SK-N-SH (cell line): ENCODE data around the gene HEBP1. TPM values are rescaled to one million over a fixed set of nuclear protein-coding genes. Genes with fewer than 3 reads are reported as not detected.

Experiments used
- CTCF ChIA-PET: fragments of 300-600, 350-600 bp; formaldehyde crosslinking; extraction: SDS; loops from one replicate; lab custom pipeline; 2021; lab: Yijun Ruan, JAX
- POLR2A ChIA-PET: fragments of 350-600 bp; sonication (Branson Sonifier 250); formaldehyde crosslinking; extraction: SDS; loops from one replicate; lab custom pipeline; 2020; ENCODE audit warnings: antibody characterized with exemption, inconsistent platforms; lab: Yijun Ruan, JAX
- DNase-seq: peaks from one replicate; pipeline ENCODE4 v3.0.0; 2012
- H2AFZ ChIP-seq: fragments of 200-600 bp; sonication (generic); 2 replicates; pipeline ENCODE4 v1.8.1; 2016; ENCODE audit warnings: antibody characterized with exemption, mild to moderate bottlenecking, low read depth
- H3F3A ChIP-seq: fragments of 200-600 bp; sonication (generic); replicated peaks from 2 replicates; pipeline ENCODE3; 2016; ENCODE audit warnings: antibody characterized with exemption, mild to moderate bottlenecking; ENCODE audit not compliant: insufficient read depth
- H3K27ac ChIP-seq, 2 experiments: fragments of 200-500 bp in 1 of 2; fragments of 200-600 bp in 1 of 2; sonication (Bioruptor generic) in 1 of 2; sonication (generic), shearing (Covaris generic) in 1 of 2; 2 replicates each; pipeline versions ENCODE4 v1.5.1 to v1.6.1; 2014 to 2016; ENCODE audit warnings: low read depth in 2 of 2, inconsistent platforms in 1 of 2, low read length in 1 of 2, mild to moderate bottlenecking in 1 of 2, mixed read lengths in 1 of 2
- H3K27me3 ChIP-seq: fragments of 200-600 bp; sonication (generic), shearing (Covaris generic); 2 replicates; pipeline ENCODE4 v1.6.1; 2016; ENCODE audit warnings: mixed run types; ENCODE audit not compliant: insufficient read depth
- H3K36me3 ChIP-seq, 2 experiments: fragments of 200-500 bp in 1 of 2; fragments of 200-600 bp in 1 of 2; sonication (Bioruptor generic) in 1 of 2; sonication (generic) in 1 of 2; replicated peaks in 1 of 2; 2 replicates each; pipeline versions ENCODE3 to v1.5.1; 2014 to 2016; ENCODE audit warnings: low read length in 1 of 2, mild to moderate bottlenecking in 1 of 2; ENCODE audit not compliant: insufficient read depth in 2 of 2, control insufficient read depth in 1 of 2
- H3K4me1 ChIP-seq, 2 experiments: fragments of 200-500 bp in 1 of 2; fragments of 200-600 bp in 1 of 2; sonication (Bioruptor generic) in 1 of 2; sonication (generic), shearing (Covaris generic) in 1 of 2; 2 replicates each; pipeline versions ENCODE4 v1.5.1 to v1.6.1; 2014 to 2016; ENCODE audit warnings: low read depth in 1 of 2, low read length in 1 of 2, mixed run types in 1 of 2; ENCODE audit not compliant: insufficient read depth in 2 of 2, control insufficient read depth in 1 of 2
- H3K4me2 ChIP-seq: fragments of 200-600 bp; sonication (generic), shearing (Covaris generic); 2 replicates; pipeline ENCODE4 v1.6.1; 2017; ENCODE audit warnings: mixed run types
- H3K4me3 ChIP-seq, 2 experiments: fragments of 200-500 bp in 1 of 2; fragments of 200-600 bp in 1 of 2; sonication (Bioruptor generic) in 1 of 2; sonication (generic), shearing (Covaris generic) in 1 of 2; 2 replicates each; pipeline versions ENCODE4 v1.5.1 to v1.8.1; 2014 to 2016; ENCODE audit warnings: low read depth in 2 of 2, inconsistent platforms in 1 of 2, low read length in 1 of 2, mild to moderate bottlenecking in 1 of 2, mixed read lengths in 1 of 2, moderate library complexity in 1 of 2
- H3K79me2 ChIP-seq: fragments of 200-600 bp; sonication (generic); 2 replicates; pipeline ENCODE4 v1.8.1; 2017; ENCODE audit warnings: mild to moderate bottlenecking; ENCODE audit not compliant: insufficient read depth
- H3K9ac ChIP-seq: fragments of 200-600 bp; sonication (generic); 2 replicates; pipeline ENCODE4 v1.6.1; 2017; ENCODE audit warnings: mixed run types
- H3K9me2 ChIP-seq: fragments of 200-600 bp; sonication (generic); 2 replicates; pipeline ENCODE4 v1.6.1; 2017; ENCODE audit warnings: mixed run types
- H3K9me3 ChIP-seq: fragments of 200-600 bp; sonication (generic); 2 replicates; pipeline ENCODE4 v1.6.1; 2017; ENCODE audit warnings: mixed run types, mild to moderate bottlenecking, moderate library complexity
- H4K20me1 ChIP-seq: fragments of 200-600 bp; sonication (generic); 2 replicates; pipeline ENCODE4 v1.6.1; 2017; ENCODE audit warnings: mild to moderate bottlenecking, mixed run types; ENCODE audit not compliant: insufficient read depth
- ELF1 ChIP-seq: IDR thresholded peaks from 2 replicates; pipeline ENCODE4 v1.4.0; 2012
- EP300 ChIP-seq, 2 experiments: IDR thresholded peaks; 2 replicates each; pipeline versions ENCODE4 v1.4.0 to v1.6.1; 2012; ENCODE audit warnings: borderline replicate concordance in 1 of 2, low read depth in 1 of 2, low read length in 1 of 2
- EZH2phosphoT487 ChIP-seq: fragments of 200-600 bp; sonication (generic); IDR thresholded peaks from 2 replicates; pipeline ENCODE4 v1.6.1; 2017; ENCODE audit warnings: low read depth, mixed run types, mild to moderate bottlenecking, antibody characterized with exemption, moderate library complexity, borderline replicate concordance
- FOSL2 ChIP-seq: IDR thresholded peaks from 2 replicates; pipeline ENCODE4 v1.4.0; 2012; ENCODE audit warnings: low read depth, mild to moderate bottlenecking, moderate library complexity, borderline replicate concordance
- FOXJ3 ChIP-seq: sonication (generic); formaldehyde crosslinking; IDR thresholded peaks from 2 replicates; pipeline ENCODE4 v1.5.1; 2020; ENCODE audit warnings: mild to moderate bottlenecking, missing genetic modification reagents
- FOXM1 ChIP-seq: IDR thresholded peaks from 2 replicates; pipeline ENCODE4 v1.4.0; 2012; ENCODE audit warnings: low read depth, mild to moderate bottlenecking
- JUND ChIP-seq: IDR thresholded peaks from 2 replicates; pipeline ENCODE4 v1.4.0; 2012
- MEF2A ChIP-seq: IDR thresholded peaks from 2 replicates; pipeline ENCODE4 v1.4.0; 2012; ENCODE audit warnings: low read depth, borderline replicate concordance
- POLR2AphosphoS5 ChIP-seq: IDR thresholded peaks from 2 replicates; pipeline ENCODE4 v1.6.1; 2012; ENCODE audit warnings: low read depth, low read length
- RCOR1 ChIP-seq: fragments of 150-350 bp; IDR thresholded peaks from 2 replicates; pipeline ENCODE4 v1.6.1; 2017; ENCODE audit warnings: antibody characterized with exemption, low read length
- RXRA ChIP-seq: IDR thresholded peaks from 2 replicates; pipeline ENCODE4 v1.4.0; 2012; ENCODE audit warnings: low read depth, mild to moderate bottlenecking, borderline replicate concordance
- TAF1 ChIP-seq: IDR thresholded peaks from 2 replicates; pipeline ENCODE4 v1.6.1; 2012; ENCODE audit warnings: low read depth, mild to moderate bottlenecking, low read length, moderate library complexity, borderline replicate concordance
- TEAD4 ChIP-seq: IDR thresholded peaks from 2 replicates; pipeline ENCODE4 v1.4.0; 2012; ENCODE audit warnings: mild to moderate bottlenecking, borderline replicate concordance; ENCODE audit not compliant: insufficient read depth
- USF2 ChIP-seq: fragments of 150-350 bp; IDR thresholded peaks from 2 replicates; pipeline ENCODE4 v1.6.1; 2017; ENCODE audit warnings: antibody characterized with exemption, low read length, low read depth, borderline replicate concordance
- WGBS: methylation state at CpG from one replicate; pipeline ENCODE4 v1.1.6; 2017; ENCODE audit warnings: low lambda C conversion rate; 5-methylcytosine and 5-hydroxymethylcytosine counted together
- polyA plus RNA-seq, 3 experiments: library from polyadenylated mRNA; depleted of rRNA; stranded (reverse); fragments of >200 nt; gene quantifications; 2 replicates each; pipeline ENCODE4 v1.2.3, GENCODE V29; 2012
- TF ChIP-seq, protein P1 (sequence below): IDR thresholded peaks from 2 replicates; pipeline ENCODE4 v1.4.0; 2012; ENCODE audit warnings: low read depth, borderline replicate concordance
- TF ChIP-seq, protein P2 (sequence below): IDR thresholded peaks from 2 replicates; pipeline ENCODE4 v1.4.0; 2012; ENCODE audit warnings: low read depth
- TF ChIP-seq, protein P3 (sequence below): IDR thresholded peaks from 2 replicates; pipeline ENCODE4 v1.6.1; 2012; ENCODE audit warnings: mild to moderate bottlenecking, low read depth, low read length, moderate library complexity

HEBP1 gene
- polyA plus RNA-seq, 1 of the 3 experiments (the other 2 are of a cell fraction): 17.9 TPM

- TF ChIP-seq, protein P1, sequence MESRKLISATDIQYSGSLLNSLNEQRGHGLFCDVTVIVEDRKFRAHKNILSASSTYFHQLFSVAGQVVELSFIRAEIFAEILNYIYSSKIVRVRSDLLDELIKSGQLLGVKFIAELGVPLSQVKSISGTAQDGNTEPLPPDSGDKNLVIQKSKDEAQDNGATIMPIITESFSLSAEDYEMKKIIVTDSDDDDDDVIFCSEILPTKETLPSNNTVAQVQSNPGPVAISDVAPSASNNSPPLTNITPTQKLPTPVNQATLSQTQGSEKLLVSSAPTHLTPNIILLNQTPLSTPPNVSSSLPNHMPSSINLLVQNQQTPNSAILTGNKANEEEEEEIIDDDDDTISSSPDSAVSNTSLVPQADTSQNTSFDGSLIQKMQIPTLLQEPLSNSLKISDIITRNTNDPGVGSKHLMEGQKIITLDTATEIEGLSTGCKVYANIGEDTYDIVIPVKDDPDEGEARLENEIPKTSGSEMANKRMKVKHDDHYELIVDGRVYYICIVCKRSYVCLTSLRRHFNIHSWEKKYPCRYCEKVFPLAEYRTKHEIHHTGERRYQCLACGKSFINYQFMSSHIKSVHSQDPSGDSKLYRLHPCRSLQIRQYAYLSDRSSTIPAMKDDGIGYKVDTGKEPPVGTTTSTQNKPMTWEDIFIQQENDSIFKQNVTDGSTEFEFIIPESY: no peak
Measured at GRCh38 chr12:12954356-12954755, 45.7 kb downstream of the HEBP1 start (continued).

- POLR2A ChIA-PET: no interaction called here
- TF ChIP-seq ELF1 (no peak), FOXM1 (no peak), USF2 (no peak), MEF2A (no peak), TAF1 (no peak)
- Histone ChIP-seq H3K4me3 (no peak within 1 kb of the TSS), H3K4me1 (no peaks in the 10 kb centered on the region), H3K27ac (no peak within 1 kb of the TSS), H3K9ac (no peak within 1 kb of the TSS), H3K4me2 (no peak within 1 kb of the TSS), H3F3A (no peaks in the 10 kb centered on the region), H2AFZ (no peak within 1 kb of the TSS), H3K27me3 (no peaks in the 10 kb centered on the region), H4K20me1 (no peaks in the 10 kb centered on the region), H3K79me2 (no peaks in the 10 kb centered on the region), H3K9me2 (no peaks in the 10 kb centered on the region), H3K9me3 (no peaks in the 10 kb centered on the region), H3K36me3 (no peaks in the 10 kb centered on the region)
- WGBS: over 99% methylated on average over 6 of the region's 6 CpGs
- CTCF ChIA-PET: interaction anchor here (0.7 to 1.2 kb wide), 2 partner anchors 24 to 260 kb away, joined by 3 to 5 read pairs; no protein-coding TSS in a partner anchor
- no peak for DNase-seq
Measured at GRCh38 chr12:12952036-12952435, 48.0 kb downstream of the HEBP1 start, which contains the start of gene GPRC5D. Gene GPRC5D, minus strand, starts transcription at chr12:12952170. Its CDS starts 1,786 bp downstream, at chr12:12950384.

DNA sequence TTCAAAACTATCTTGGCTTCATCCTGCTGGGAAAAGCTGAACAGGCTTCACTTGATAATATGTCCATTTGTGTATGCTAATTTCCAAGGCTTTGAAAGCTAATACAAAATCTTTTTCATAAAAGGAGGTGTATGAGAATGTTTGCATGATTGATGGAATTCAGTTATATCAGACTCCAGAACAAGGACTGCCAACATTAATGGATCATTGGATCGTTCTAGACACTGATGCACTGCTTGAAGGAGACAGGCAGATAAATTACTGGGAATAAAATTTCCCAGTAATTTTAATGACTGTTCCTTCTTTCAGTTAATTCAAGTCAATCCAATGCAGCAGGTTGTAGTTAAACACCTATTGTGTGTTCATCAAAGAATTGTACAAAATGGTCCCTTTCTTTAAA is 48.6 kb downstream of the HEBP1 start:
- no peaks in the 10 kb centered on the region for H3K79me2 ChIP-seq
- CTCF ChIA-PET: interaction anchor here (1.2 kb wide), 1 partner anchor 261 kb away, joined by 5 read pairs; no protein-coding TSS in a partner anchor
- WGBS: 58% methylated on average over 1 of the region's 1 CpG
- no peak for TF ChIP-seq ELF1
- no peak for TF ChIP-seq TAF1
- TF ChIP-seq, protein P2, sequence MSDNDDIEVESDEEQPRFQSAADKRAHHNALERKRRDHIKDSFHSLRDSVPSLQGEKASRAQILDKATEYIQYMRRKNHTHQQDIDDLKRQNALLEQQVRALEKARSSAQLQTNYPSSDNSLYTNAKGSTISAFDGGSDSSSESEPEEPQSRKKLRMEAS: no peak
- TF ChIP-seq, protein P3, sequence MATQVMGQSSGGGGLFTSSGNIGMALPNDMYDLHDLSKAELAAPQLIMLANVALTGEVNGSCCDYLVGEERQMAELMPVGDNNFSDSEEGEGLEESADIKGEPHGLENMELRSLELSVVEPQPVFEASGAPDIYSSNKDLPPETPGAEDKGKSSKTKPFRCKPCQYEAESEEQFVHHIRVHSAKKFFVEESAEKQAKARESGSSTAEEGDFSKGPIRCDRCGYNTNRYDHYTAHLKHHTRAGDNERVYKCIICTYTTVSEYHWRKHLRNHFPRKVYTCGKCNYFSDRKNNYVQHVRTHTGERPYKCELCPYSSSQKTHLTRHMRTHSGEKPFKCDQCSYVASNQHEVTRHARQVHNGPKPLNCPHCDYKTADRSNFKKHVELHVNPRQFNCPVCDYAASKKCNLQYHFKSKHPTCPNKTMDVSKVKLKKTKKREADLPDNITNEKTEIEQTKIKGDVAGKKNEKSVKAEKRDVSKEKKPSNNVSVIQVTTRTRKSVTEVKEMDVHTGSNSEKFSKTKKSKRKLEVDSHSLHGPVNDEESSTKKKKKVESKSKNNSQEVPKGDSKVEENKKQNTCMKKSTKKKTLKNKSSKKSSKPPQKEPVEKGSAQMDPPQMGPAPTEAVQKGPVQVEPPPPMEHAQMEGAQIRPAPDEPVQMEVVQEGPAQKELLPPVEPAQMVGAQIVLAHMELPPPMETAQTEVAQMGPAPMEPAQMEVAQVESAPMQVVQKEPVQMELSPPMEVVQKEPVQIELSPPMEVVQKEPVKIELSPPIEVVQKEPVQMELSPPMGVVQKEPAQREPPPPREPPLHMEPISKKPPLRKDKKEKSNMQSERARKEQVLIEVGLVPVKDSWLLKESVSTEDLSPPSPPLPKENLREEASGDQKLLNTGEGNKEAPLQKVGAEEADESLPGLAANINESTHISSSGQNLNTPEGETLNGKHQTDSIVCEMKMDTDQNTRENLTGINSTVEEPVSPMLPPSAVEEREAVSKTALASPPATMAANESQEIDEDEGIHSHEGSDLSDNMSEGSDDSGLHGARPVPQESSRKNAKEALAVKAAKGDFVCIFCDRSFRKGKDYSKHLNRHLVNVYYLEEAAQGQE: no peak
- no peak for TF ChIP-seq FOXJ3 (CRISPR knock-in tag)
- TF ChIP-seq JUND: no peak
- no peak for TF ChIP-seq FOSL2
- TF ChIP-seq RCOR1: no peak
- TF ChIP-seq POLR2AphosphoS5: no peak
- TF ChIP-seq EZH2phosphoT487: no peak
- no peak for TF ChIP-seq EP300 (IDR thresholded peaks at IDR 0.05; ENCODE audit: borderline replicate concordance in 1 of 2, low read depth in 1 of 2, low read length in 1 of 2)
- TF ChIP-seq TEAD4: no peak
- TF ChIP-seq MEF2A: no peak
- no peak for TF ChIP-seq RXRA

More for the DNA sequence above, 48.6 kb downstream of the HEBP1 start:
- POLR2A ChIA-PET: no interaction called here
- no peak for DNase-seq
- no peak overlapping the region for H3K27ac ChIP-seq
- H3K4me3 ChIP-seq: no peak overlapping the region
- no peak overlapping the region for H2AFZ ChIP-seq
- no peaks in the 10 kb centered on the region for H3K9me3 ChIP-seq
- H3K9me2 ChIP-seq: no peaks in the 10 kb centered on the region
- no peaks in the 10 kb centered on the region for H3K27me3 ChIP-seq
- H3K4me1 ChIP-seq: no peaks in the 10 kb centered on the region
- H3F3A ChIP-seq: no peaks in the 10 kb centered on the region
- no peaks in the 10 kb centered on the region for H4K20me1 ChIP-seq
- H3K4me2 ChIP-seq: no peak overlapping the region
- H3K36me3 ChIP-seq: no peaks in the 10 kb centered on the region
- no peak overlapping the region for H3K9ac ChIP-seq
